IPS-11a (cell line): ENCODE results near the gene C2orf15.
"Not testable (repeated sequence)": the region's sequence is repeated elsewhere in the genome, so short reads cannot be mapped to it uniquely, and the experiment has no call there.

Experiments
- H3K4me3 ChIP-seq: one replicate; pipeline ENCODE4 v1.5.1; 2013; ENCODE audit warnings: low read depth, low read length, control low read depth

The C2orf15 gene

GRCh38 chr2:99141110-99142108 is at the start of gene C2orf15:
Gene C2orf15 (plus strand): TSS chr2:99141707. CDS start chr2:99150559, 8,852 bp downstream.
- H3K4me3 ChIP-seq = peak within 1 kb of the TSS; percentile 72

GRCh38 chr2:99096728-99097127 is 44.8 kb upstream of the C2orf15 start:
- no peak overlapping the region for H3K4me3 ChIP-seq

- no peak overlapping the region for H3K4me3 ChIP-seq
These were observed 39.8 kb upstream of the C2orf15 start for GRCh38 chr2:99101697-99102096.

GRCh38 chr2:99104006-99104405 is 37.5 kb upstream of the C2orf15 start:
- H3K4me3 ChIP-seq = no peak overlapping the region

- H3K4me3 ChIP-seq = no peak overlapping the region
These were observed 34.6 kb upstream of the C2orf15 start for GRCh38 chr2:99106913-99107312.

GRCh38 chr2:99111236-99111635 is 30.3 kb upstream of the C2orf15 start:
- no peak overlapping the region for H3K4me3 ChIP-seq

GRCh38 chr2:99111945-99112344 is 29.6 kb upstream of the C2orf15 start:
- no peak overlapping the region for H3K4me3 ChIP-seq

GRCh38 chr2:99112617-99113016 is 28.9 kb upstream of the C2orf15 start:
- no peak overlapping the region for H3K4me3 ChIP-seq

GRCh38 chr2:99127981-99128380 is 13.5 kb upstream of the C2orf15 start:
- H3K4me3 ChIP-seq = no peak overlapping the region

GRCh38 chr2:99135044-99135556 is 6.4 kb upstream of the C2orf15 start:
- H3K4me3 ChIP-seq = not testable (repeated sequence)

GRCh38 chr2:99139003-99139402 is 2.5 kb upstream of the C2orf15 start:
- no peak overlapping the region for H3K4me3 ChIP-seq

- peak overlapping the region; percentile 72 for H3K4me3 ChIP-seq
These were observed 1.2 kb upstream of the C2orf15 start for GRCh38 chr2:99140056-99140859.

GRCh38 chr2:99140860-99141109 is 722 bp upstream of the C2orf15 start:
- H3K4me3 ChIP-seq = peak overlapping the region; percentile 72

GRCh38 chr2:99150706-99151105 is 9.2 kb downstream of the C2orf15 start:
- no peak overlapping the region for H3K4me3 ChIP-seq

- H3K4me3 ChIP-seq = no peak overlapping the region
These were observed 10.8 kb downstream of the C2orf15 start for GRCh38 chr2:99152199-99152895.

- H3K4me3 ChIP-seq = peak overlapping the region; percentile 88
These were observed 12.6 kb downstream of the C2orf15 start for GRCh38 chr2:99153921-99154604.

- H3K4me3 ChIP-seq = peak within 1 kb of the TSS; percentile 88
These were observed 13.4 kb downstream of the C2orf15 start, which contains the start of the genes LIPT1 and TSGA10 for GRCh38 chr2:99154643-99155536. Gene LIPT1 (plus strand): TSS chr2:99154967. CDS start chr2:99161958, 6,991 bp downstream. Gene TSGA10 (minus strand): TSS chr2:99154942. CDS start chr2:99109439, 45,503 bp downstream.

GRCh38 chr2:99156891-99157290 is 15.4 kb downstream of the C2orf15 start:
- H3K4me3 ChIP-seq = no peak overlapping the region

GRCh38 chr2:99158599-99158998 is 17.1 kb downstream of the C2orf15 start:
- no peak overlapping the region for H3K4me3 ChIP-seq
